ENCODE data around the gene NUCB1.

NUCB1 gene

GRCh38 chr19:48945817-48946216, 45.7 kb downstream of the NUCB1 start:
- FAIRE-seq (no peak), DNase-seq (ENCODE audit: insufficient read length, low spot score) (no peak)
- no peak for TF ChIP-seq CTCF (IDR thresholded peaks at IDR 0.05; ENCODE audit: insufficient read depth, missing control alignments)

GRCh38 chr19:48946463-48947257, 46.5 kb downstream of the NUCB1 start:
- no peak for TF ChIP-seq CTCF (IDR thresholded peaks at IDR 0.05; ENCODE audit: insufficient read depth, missing control alignments)
- FAIRE-seq = no peak
- no peak for DNase-seq (ENCODE audit: insufficient read length, low spot score)

- FAIRE-seq = no peak
- no peak for TF ChIP-seq CTCF (IDR thresholded peaks at IDR 0.05; ENCODE audit: insufficient read depth, missing control alignments)
- DNase-seq (ENCODE audit: insufficient read length, low spot score) = no peak
Measured at GRCh38 chr19:48947258-48947542, 47.1 kb downstream of the NUCB1 start.

- FAIRE-seq = no peak
- DNase-seq (ENCODE audit: insufficient read length, low spot score) = no peak
- no peak for TF ChIP-seq CTCF (IDR thresholded peaks at IDR 0.05; ENCODE audit: insufficient read depth, missing control alignments)
Measured at GRCh38 chr19:48950159-48950558, 50.0 kb downstream of the NUCB1 start.

- FAIRE-seq = no peak
- TF ChIP-seq CTCF (IDR thresholded peaks at IDR 0.05; ENCODE audit: insufficient read depth, missing control alignments) = no peak
- no peak for DNase-seq (ENCODE audit: insufficient read length, low spot score)
Measured at GRCh38 chr19:48950830-48951519, 50.9 kb downstream of the NUCB1 start.

GRCh38 chr19:48953141-48953540, 53.0 kb downstream of the NUCB1 start:
- no peak for DNase-seq (ENCODE audit: insufficient read length, low spot score)
- FAIRE-seq = no peak
- no peak for TF ChIP-seq CTCF (IDR thresholded peaks at IDR 0.05; ENCODE audit: insufficient read depth, missing control alignments)

- TF ChIP-seq CTCF (IDR thresholded peaks at IDR 0.05; ENCODE audit: insufficient read depth, missing control alignments) = no peak
- no peak for FAIRE-seq
- no peak for DNase-seq (ENCODE audit: insufficient read length, low spot score)
Measured at GRCh38 chr19:48953990-48954594, 54.0 kb downstream of the NUCB1 start.

All from D721Med (cell line).